Keratinocyte (primary cell): ENCODE measurements around the gene STIMATE.

ENCODE experiments used
- EZH2 ChIP-seq: IDR thresholded peaks from one replicate; pipeline ENCODE4 v1.6.1; 2012; ENCODE audit warnings: inconsistent platforms, mild to moderate bottlenecking, low read length, moderate library complexity
- TF ChIP-seq, protein P1 (sequence below), 3 experiments: IDR thresholded peaks in 1 of 3; conservative IDR thresholded peaks in 1 of 3; optimal IDR thresholded peaks in 1 of 3; 2 replicates in 2 of 3; 3 replicates in 1 of 3; pipeline versions ENCODE3 to v1.5.1; 2011; ENCODE audit warnings: low read length in 3 of 3, mild to moderate bottlenecking in 3 of 3, moderate library complexity in 2 of 3, control low read depth in 1 of 3, inconsistent platforms in 1 of 3; ENCODE audit not compliant: insufficient read depth in 2 of 3; ENCODE audit errors: extremely low read depth in 1 of 3

DNA sequence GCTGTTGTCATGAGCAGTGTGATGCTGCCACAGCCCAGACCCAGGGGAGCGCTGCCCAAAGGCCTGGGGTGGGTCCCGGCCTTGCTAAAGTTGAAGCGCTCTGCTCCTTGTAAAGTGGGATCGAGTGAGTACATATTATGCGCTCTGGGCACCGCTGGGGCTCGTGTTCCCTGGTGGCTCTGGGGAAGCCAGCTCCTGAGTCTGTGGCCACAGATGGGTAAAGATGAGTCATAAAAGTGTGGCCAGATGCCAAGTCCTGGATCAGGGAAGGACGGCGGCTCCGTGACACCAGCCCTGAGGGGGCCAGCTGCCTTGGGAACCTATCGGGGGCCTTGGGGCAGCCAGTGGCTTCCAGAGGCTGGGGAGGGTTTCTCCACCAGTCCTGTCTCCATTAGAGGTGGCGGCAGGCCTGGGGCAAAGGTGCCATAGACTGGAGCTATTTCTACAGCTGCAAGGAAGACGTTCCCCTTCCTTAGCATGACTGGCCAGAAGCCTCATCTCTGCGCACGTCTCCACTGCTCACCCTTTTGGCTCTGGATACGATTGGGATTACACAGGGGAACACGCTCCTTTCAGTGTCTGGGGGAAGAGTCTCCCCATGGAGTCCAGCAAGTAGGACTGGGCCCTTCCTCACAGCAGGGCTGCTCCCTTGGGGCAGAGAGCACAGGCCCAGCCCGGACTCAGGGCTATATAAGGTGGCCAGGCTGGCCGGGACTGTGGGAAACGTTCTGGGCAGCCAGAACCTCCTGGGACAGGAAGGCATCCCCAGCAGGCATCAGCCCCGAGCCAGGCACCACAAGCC is 65.6 kb downstream of the STIMATE start:
- TF ChIP-seq, protein P1, sequence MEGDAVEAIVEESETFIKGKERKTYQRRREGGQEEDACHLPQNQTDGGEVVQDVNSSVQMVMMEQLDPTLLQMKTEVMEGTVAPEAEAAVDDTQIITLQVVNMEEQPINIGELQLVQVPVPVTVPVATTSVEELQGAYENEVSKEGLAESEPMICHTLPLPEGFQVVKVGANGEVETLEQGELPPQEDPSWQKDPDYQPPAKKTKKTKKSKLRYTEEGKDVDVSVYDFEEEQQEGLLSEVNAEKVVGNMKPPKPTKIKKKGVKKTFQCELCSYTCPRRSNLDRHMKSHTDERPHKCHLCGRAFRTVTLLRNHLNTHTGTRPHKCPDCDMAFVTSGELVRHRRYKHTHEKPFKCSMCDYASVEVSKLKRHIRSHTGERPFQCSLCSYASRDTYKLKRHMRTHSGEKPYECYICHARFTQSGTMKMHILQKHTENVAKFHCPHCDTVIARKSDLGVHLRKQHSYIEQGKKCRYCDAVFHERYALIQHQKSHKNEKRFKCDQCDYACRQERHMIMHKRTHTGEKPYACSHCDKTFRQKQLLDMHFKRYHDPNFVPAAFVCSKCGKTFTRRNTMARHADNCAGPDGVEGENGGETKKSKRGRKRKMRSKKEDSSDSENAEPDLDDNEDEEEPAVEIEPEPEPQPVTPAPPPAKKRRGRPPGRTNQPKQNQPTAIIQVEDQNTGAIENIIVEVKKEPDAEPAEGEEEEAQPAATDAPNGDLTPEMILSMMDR (optimal IDR thresholded peaks at IDR 0.05 in 1 of 3, IDR thresholded peaks at IDR 0.05 in 1 of 3, conservative IDR thresholded peaks at IDR 0.05 in 1 of 3; ENCODE audit: extremely low read depth in 1 of 3, insufficient read depth in 2 of 3, low read length in 3 of 3), result no peak
- TF ChIP-seq EZH2, result no peak
